ENCODE data around the gene TMEM17.

- TF ChIP-seq CTCF (conservative IDR thresholded peaks at IDR 0.05; ENCODE audit: low read depth in 2 of 2) (no peak), JUNB (IDR thresholded peaks at IDR 0.05; ENCODE audit: unreplicated experiment) (no peak), POLR2AphosphoS5 (IDR thresholded peaks at IDR 0.05; ENCODE audit: low read depth) (no peak)
Measured at GRCh38 chr2:62495761-62496160, 10.2 kb downstream of the TMEM17 start.
